Measurements from ENCODE around the gene ENTPD1.

Gene ENTPD1

GRCh38 chr10:95809370-95810197, 53.6 kb downstream of the ENTPD1 start:
- H3K9me3 Mint-ChIP-seq, result peaks cover 39% of the 10 kb centered on the region
- TF ChIP-seq CTCF (IDR thresholded peaks at IDR 0.05; ENCODE audit: unreplicated experiment in 3 of 3), result no peak
- no peak overlapping the region for H3K27ac Mint-ChIP-seq
- peaks cover 13% of the 10 kb centered on the region for H3K27me3 Mint-ChIP-seq (ENCODE audit: low read depth)
- no peaks in the 10 kb centered on the region for H3K4me1 Mint-ChIP-seq
- H3K36me3 Mint-ChIP-seq (ENCODE audit: low read depth), result peaks cover 4% of the 10 kb centered on the region
- H3K4me3 Mint-ChIP-seq, result no peak overlapping the region

GRCh38 chr10:95810198-95810976, 54.4 kb downstream of the ENTPD1 start:
- no peak overlapping the region for H3K4me3 Mint-ChIP-seq
- peaks cover 33% of the 10 kb centered on the region for H3K9me3 Mint-ChIP-seq
- H3K27ac Mint-ChIP-seq, result no peak overlapping the region
- TF ChIP-seq CTCF (IDR thresholded peaks at IDR 0.05; ENCODE audit: unreplicated experiment in 3 of 3), result no peak
- no peaks in the 10 kb centered on the region for H3K4me1 Mint-ChIP-seq
- H3K36me3 Mint-ChIP-seq (ENCODE audit: low read depth), result peaks cover 4% of the 10 kb centered on the region
- H3K27me3 Mint-ChIP-seq (ENCODE audit: low read depth), result peaks cover 13% of the 10 kb centered on the region

- no peak for TF ChIP-seq CTCF (IDR thresholded peaks at IDR 0.05; ENCODE audit: unreplicated experiment in 3 of 3)
- H3K4me3 Mint-ChIP-seq, result no peak overlapping the region
- peaks cover 4% of the 10 kb centered on the region for H3K36me3 Mint-ChIP-seq (ENCODE audit: low read depth)
- H3K27ac Mint-ChIP-seq, result no peak overlapping the region
- peaks cover 7% of the 10 kb centered on the region for H3K27me3 Mint-ChIP-seq (ENCODE audit: low read depth)
- H3K4me1 Mint-ChIP-seq, result no peaks in the 10 kb centered on the region
- H3K9me3 Mint-ChIP-seq, result peaks cover 21% of the 10 kb centered on the region
Observed at GRCh38 chr10:95813054-95813685, 57.2 kb downstream of the ENTPD1 start.

DNA sequence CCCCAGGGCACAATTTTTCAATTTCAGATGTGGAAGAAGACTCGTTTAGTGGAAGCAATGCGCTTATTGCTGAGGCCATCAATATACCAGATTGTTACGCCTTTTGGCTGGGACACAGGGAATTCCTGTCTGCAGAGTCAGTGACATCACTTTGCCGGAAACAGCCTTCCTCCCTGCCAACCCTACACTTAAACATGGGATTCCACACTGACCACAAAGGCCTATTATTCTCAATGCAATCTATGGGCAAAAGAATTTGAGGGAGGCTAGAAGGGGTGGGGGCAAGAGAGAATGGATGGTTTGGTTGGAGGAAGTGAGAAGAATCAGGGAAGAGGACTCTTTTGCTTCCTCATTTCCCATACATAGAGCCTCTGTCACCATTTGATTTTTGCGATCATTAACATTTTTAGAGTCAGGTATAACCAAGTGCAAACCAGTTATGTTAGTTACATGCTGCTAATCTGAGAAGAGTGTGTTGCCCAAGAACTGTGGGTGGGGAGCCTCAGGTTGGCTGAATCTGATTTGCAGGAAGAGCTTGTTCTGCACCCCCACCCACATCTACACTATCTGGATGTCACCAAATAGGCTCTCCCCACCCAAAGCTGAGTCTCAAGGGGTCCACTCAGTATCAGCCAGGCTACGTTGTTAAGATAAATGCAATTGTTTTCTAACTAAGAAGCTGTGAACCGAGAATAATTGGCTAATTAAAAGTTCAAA, 58.2 kb downstream of the ENTPD1 start:
- Mint-ChIP-seq H3K9me3 (peaks cover 16% of the 10 kb centered on the region), H3K27ac (peak overlapping the region in 2 of 3 experiments; percentile 9 to 16), H3K27me3 (ENCODE audit: low read depth) (peaks cover 5% of the 10 kb centered on the region), H3K36me3 (ENCODE audit: low read depth) (peaks cover 4% of the 10 kb centered on the region), H3K4me3 (no peak overlapping the region), H3K4me1 (no peaks in the 10 kb centered on the region)
- TF ChIP-seq CTCF (IDR thresholded peaks at IDR 0.05; ENCODE audit: unreplicated experiment in 3 of 3), result no peak

GRCh38 chr10:95815133-95815532, 59.2 kb downstream of the ENTPD1 start:
- TF ChIP-seq CTCF (IDR thresholded peaks at IDR 0.05; ENCODE audit: unreplicated experiment in 3 of 3), result no peak
- H3K36me3 Mint-ChIP-seq (ENCODE audit: low read depth), result peaks cover 4% of the 10 kb centered on the region
- H3K4me1 Mint-ChIP-seq, result no peaks in the 10 kb centered on the region
- no peak overlapping the region for H3K27ac Mint-ChIP-seq
- peaks cover 16% of the 10 kb centered on the region for H3K9me3 Mint-ChIP-seq
- H3K27me3 Mint-ChIP-seq (ENCODE audit: low read depth), result peaks cover 5% of the 10 kb centered on the region
- H3K4me3 Mint-ChIP-seq, result no peak overlapping the region

Measured in nephron (organoid).